RWPE2 (cell line): ENCODE results near the gene ZFHX3.

Experiments used
- ATAC-seq: fragments of 200-7000 bp; cut with Tn5 transposase; 3 replicates; pipeline ENCODE4 v1.9.1; 2021; ENCODE audit warnings: low read depth
- DNase-seq: peaks from one replicate; pipeline ENCODE4 v3.0.0-alpha.2; 2020; ENCODE audit warnings: low spot score
- H3K27ac ChIP-seq: fragments of 450-650 bp; 2 replicates; pipeline ENCODE4 v1.5.1; 2017; ENCODE audit warnings: mild to moderate bottlenecking; ENCODE audit not compliant: poor library complexity, severe bottlenecking
- H3K27me3 ChIP-seq: fragments of 250-450 bp; sonication (Bioruptor Pico); 2 replicates; pipeline ENCODE4 v1.5.1; 2021; ENCODE audit warnings: mild to moderate bottlenecking, moderate library complexity; ENCODE audit not compliant: insufficient read depth, poor library complexity, severe bottlenecking
- H3K36me3 ChIP-seq: fragments of 250-450 bp; sonication (Bioruptor Pico); 2 replicates; pipeline ENCODE4 v1.5.1; 2020; ENCODE audit warnings: low read depth, mild to moderate bottlenecking, moderate library complexity
- H3K4me1 ChIP-seq: fragments of 250-450 bp; sonication (Bioruptor Pico); 2 replicates; pipeline ENCODE4 v1.5.1; 2021; ENCODE audit warnings: mild to moderate bottlenecking, moderate library complexity; ENCODE audit not compliant: insufficient read depth, poor library complexity, severe bottlenecking
- H3K4me3 ChIP-seq: fragments of 250-450 bp; sonication (Bioruptor Pico); 2 replicates; pipeline ENCODE4 v1.5.1; 2021; ENCODE audit warnings: mild to moderate bottlenecking, moderate library complexity; ENCODE audit not compliant: severe bottlenecking
- H3K9me3 ChIP-seq: fragments of 250-450 bp; sonication (Bioruptor Pico); 2 replicates; pipeline ENCODE4 v1.5.1; 2021; ENCODE audit warnings: mild to moderate bottlenecking, moderate library complexity; ENCODE audit not compliant: severe bottlenecking
- TF ChIP-seq, protein P1 (sequence below): fragments of 450-650 bp; IDR thresholded peaks from one replicate; pipeline ENCODE4 v1.5.1; 2017; ENCODE audit warnings: mild to moderate bottlenecking, moderate library complexity; ENCODE audit not compliant: poor library complexity, severe bottlenecking

ZFHX3 gene

DNA sequence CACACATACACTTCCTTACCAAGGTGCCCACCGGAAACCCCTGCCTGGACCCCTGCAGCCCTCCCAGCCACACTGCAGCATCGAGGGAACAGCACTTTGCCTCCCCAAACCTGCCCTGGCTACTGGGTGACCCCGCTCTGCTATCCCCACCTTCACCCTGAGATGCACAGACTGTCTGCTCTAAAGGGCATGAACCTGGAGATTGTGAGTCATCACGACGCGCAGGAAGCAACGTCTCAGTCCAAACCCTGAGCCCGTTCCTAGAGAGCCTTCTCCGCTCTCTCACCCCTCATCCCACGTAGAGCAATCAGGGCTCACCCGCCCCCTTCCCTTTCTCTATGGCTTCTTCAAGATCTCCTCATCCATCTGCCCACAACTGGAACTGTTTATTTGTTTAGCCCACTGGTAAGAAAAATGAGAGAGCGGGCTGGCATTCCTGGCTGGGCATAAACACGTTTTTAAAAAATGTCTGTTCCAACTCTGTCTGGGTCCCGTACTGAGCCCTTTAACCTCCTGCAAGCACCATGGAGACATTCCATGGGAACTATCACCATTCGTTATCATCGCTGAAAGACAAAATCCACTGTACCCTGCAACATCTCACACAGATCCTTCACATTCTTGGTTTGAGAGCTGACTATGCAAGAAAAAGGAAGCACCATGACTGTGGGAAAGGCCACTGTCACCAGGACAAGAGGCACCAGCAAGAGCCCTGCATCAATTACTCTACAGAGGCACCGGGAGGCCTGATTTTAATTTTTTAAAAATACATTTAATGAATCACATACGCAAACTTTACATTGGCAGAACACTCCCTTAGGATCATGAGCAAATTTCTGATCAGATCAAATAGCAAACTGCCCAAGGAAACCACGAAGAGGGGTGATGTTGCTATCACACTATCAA, 28.2 kb downstream of the ZFHX3 start:
- Histone ChIP-seq H3K9me3 (no peaks in the 10 kb centered on the region), H3K36me3 (no peaks in the 10 kb centered on the region), H3K27me3 (no peaks in the 10 kb centered on the region), H3K4me1 (peaks cover 34% of the 10 kb centered on the region), H3K27ac (peak overlapping the region; percentile 58), H3K4me3 (no peak overlapping the region)
- DNase-seq (no peak), ATAC-seq (peak; percentile 76)
- TF ChIP-seq, protein P1, sequence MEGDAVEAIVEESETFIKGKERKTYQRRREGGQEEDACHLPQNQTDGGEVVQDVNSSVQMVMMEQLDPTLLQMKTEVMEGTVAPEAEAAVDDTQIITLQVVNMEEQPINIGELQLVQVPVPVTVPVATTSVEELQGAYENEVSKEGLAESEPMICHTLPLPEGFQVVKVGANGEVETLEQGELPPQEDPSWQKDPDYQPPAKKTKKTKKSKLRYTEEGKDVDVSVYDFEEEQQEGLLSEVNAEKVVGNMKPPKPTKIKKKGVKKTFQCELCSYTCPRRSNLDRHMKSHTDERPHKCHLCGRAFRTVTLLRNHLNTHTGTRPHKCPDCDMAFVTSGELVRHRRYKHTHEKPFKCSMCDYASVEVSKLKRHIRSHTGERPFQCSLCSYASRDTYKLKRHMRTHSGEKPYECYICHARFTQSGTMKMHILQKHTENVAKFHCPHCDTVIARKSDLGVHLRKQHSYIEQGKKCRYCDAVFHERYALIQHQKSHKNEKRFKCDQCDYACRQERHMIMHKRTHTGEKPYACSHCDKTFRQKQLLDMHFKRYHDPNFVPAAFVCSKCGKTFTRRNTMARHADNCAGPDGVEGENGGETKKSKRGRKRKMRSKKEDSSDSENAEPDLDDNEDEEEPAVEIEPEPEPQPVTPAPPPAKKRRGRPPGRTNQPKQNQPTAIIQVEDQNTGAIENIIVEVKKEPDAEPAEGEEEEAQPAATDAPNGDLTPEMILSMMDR, result no peak

DNA sequence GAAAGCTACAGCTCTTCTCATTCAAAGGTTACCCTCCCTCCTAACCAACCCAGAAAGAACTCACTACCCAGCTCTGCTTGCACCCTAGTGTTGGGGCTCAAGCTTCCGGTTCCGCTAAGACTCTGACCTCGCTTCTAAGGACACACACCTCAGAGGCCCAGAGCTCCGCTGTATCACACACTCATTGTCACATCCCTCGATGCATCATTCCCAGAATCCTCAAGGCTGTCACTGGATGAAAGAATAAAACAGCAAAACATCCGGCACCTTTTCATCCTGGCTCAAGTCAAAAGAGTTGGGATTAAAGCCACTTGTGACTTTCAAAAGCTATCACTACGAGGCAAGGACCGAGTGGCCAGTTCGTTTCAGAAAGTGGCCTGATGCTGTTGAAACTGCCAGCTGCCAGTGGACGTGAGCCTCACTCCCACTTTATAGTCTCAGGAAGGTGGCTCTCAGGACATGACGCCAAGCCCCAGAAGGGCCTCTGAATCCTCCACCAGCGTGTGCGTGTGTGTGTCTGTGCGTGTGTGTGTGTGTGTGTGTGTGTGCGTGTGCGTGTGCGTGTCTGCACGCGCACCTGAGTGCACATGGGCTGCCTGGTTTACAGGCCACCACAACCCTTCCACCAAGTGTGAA, 29.0 kb downstream of the ZFHX3 start:
- H3K36me3 ChIP-seq, result no peaks in the 10 kb centered on the region
- H3K27me3 ChIP-seq, result no peaks in the 10 kb centered on the region
- DNase-seq (no peak), ATAC-seq (no peak)
- peak overlapping the region; percentile 58 for H3K27ac ChIP-seq
- peaks cover 34% of the 10 kb centered on the region for H3K4me1 ChIP-seq
- TF ChIP-seq, protein P1, result no peak
- no peak overlapping the region for H3K4me3 ChIP-seq
- H3K9me3 ChIP-seq, result no peaks in the 10 kb centered on the region

DNA sequence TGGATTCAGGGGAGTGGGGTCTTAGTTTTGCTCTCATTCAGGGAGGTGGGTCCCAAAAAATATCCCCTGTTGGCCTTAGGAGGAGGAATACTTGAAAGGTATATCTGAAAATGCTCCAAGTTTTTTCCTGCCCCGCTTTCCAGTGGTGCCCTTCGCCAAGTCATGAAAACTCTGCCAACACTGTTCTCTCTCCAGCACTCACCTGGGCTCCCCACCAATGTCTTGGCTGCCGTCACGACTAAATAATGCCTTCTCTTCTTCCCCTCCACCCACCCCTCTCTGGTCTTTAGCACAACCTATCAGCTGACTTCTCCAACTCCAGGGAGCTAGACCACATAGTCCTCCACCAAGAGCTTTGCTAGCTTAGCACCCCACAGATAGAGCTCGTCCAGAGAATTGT, 30.6 kb downstream of the ZFHX3 start:
- no peaks in the 10 kb centered on the region for H3K27me3 ChIP-seq
- H3K4me1 ChIP-seq, result peaks cover 34% of the 10 kb centered on the region
- no peak overlapping the region for H3K4me3 ChIP-seq
- H3K36me3 ChIP-seq, result no peaks in the 10 kb centered on the region
- no peak for ATAC-seq
- DNase-seq, result no peak
- no peak overlapping the region for H3K27ac ChIP-seq
- H3K9me3 ChIP-seq, result no peaks in the 10 kb centered on the region
- TF ChIP-seq, protein P1, result no peak

DNA sequence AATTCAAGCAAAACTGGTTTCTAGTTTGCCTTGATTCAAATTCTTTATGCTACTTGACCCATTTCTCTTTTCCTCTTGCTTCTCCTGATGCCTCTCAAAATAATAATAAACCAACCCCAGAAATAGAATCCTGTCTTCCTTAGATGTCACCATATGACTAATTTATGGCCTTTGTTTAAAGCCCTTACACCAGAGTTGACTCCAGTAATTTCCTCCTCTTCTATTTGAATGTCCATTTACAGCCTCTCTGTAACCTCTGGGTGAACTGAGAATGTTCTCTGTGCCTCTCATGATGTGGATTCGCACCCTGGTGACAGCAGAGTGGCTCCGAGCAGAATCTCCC, 31.5 kb downstream of the ZFHX3 start:
- Histone ChIP-seq H3K27ac (no peak overlapping the region), H3K4me3 (no peak overlapping the region), H3K4me1 (peaks cover 34% of the 10 kb centered on the region), H3K27me3 (no peaks in the 10 kb centered on the region), H3K36me3 (no peaks in the 10 kb centered on the region), H3K9me3 (no peaks in the 10 kb centered on the region)
- ATAC-seq (no peak), DNase-seq (no peak)
- TF ChIP-seq, protein P1, result no peak
